Neural cell (in vitro differentiated cells): Measurements from ENCODE around the gene ZNF181. TPM values are rescaled to one million over a fixed set of nuclear protein-coding genes. Genes with fewer than 3 reads are reported as not detected.

Experiments
- H2AFZ ChIP-seq: fragments of 200-600, 300-800 bp; sonication (generic), shearing (Covaris generic); 2 replicates; pipeline ENCODE4 v1.6.0; 2014; ENCODE audit warnings: low read depth, mild to moderate bottlenecking, antibody characterized with exemption, low read length, moderate library complexity
- H3F3A ChIP-seq: fragments of 200-600 bp; shearing (Covaris generic); 2 replicates; pipeline ENCODE4 v1.6.1; 2016; ENCODE audit warnings: mild to moderate bottlenecking, moderate library complexity, mixed read lengths, antibody characterized with exemption, low read length; ENCODE audit not compliant: insufficient read depth, poor library complexity, severe bottlenecking
- H3K27ac ChIP-seq: fragments of 200-600, 300-800 bp; sonication (generic), shearing (Covaris generic); 2 replicates; pipeline ENCODE4 v1.5.1; 2014; ENCODE audit warnings: mild to moderate bottlenecking, low read length, moderate library complexity
- H3K27me3 ChIP-seq: fragments of 300-800, 200-600 bp; sonication (generic), shearing (Covaris generic); 2 replicates; pipeline ENCODE4 v1.6.0; 2014; ENCODE audit warnings: mild to moderate bottlenecking, low read depth, low read length, moderate library complexity; ENCODE audit not compliant: insufficient read depth
- H3K36me3 ChIP-seq: fragments of 300-800, 200-600 bp; sonication (generic), shearing (Covaris generic); 2 replicates; pipeline ENCODE4 v1.5.1; 2014; ENCODE audit warnings: mild to moderate bottlenecking, antibody characterized with exemption, low read length, moderate library complexity; ENCODE audit not compliant: insufficient read depth
- H3K4me2 ChIP-seq: fragments of 300-800, 200-600 bp; sonication (generic), shearing (Covaris generic); 2 replicates; pipeline ENCODE4 v1.6.0; 2014; ENCODE audit warnings: mild to moderate bottlenecking, low read length
- H3K4me3 ChIP-seq: fragments of 300-800, 200-600 bp; sonication (generic), shearing (Covaris generic); 2 replicates; pipeline ENCODE4 v1.5.1; 2014; ENCODE audit warnings: mild to moderate bottlenecking, low read length, moderate library complexity
- H3K79me2 ChIP-seq: fragments of 200-600 bp; shearing (Covaris generic); replicated peaks from 2 replicates; pipeline ENCODE4 v1.6.0; 2014; ENCODE audit warnings: mild to moderate bottlenecking, low read length, moderate library complexity; ENCODE audit not compliant: insufficient read depth
- H3K9ac ChIP-seq: fragments of 300-800, 200-600 bp; sonication (generic), shearing (Covaris generic); 2 replicates; pipeline ENCODE4 v1.6.1; 2016; ENCODE audit warnings: mild to moderate bottlenecking, low read length, mixed read lengths
- H3K9me2 ChIP-seq: fragments of 200-600 bp; shearing (Covaris generic); 2 replicates; pipeline ENCODE4 v1.6.1; 2016; ENCODE audit warnings: mild to moderate bottlenecking, low read length, mixed read lengths; ENCODE audit not compliant: insufficient read depth
- H3K9me3 ChIP-seq: fragments of 200-600, 300-800 bp; sonication (generic), shearing (Covaris generic); 2 replicates; pipeline ENCODE4 v1.6.1; 2016; ENCODE audit warnings: mild to moderate bottlenecking, mixed run types, low read length, moderate library complexity, mixed read lengths
- H4K20me1 ChIP-seq: fragments of 200-600 bp; shearing (Covaris generic); 2 replicates; pipeline ENCODE4 v1.6.1; 2016; ENCODE audit warnings: mild to moderate bottlenecking, mixed run types; ENCODE audit not compliant: insufficient read depth
- EP300 ChIP-seq: fragments of 450-650 bp; conservative IDR thresholded peaks from 2 replicates; pipeline ENCODE4 v1.6.1; 2014; ENCODE audit warnings: antibody characterized with exemption, mild to moderate bottlenecking, moderate library complexity; ENCODE audit not compliant: poor library complexity, severe bottlenecking
- EZH2 ChIP-seq: fragments of 200-600, 300-800 bp; shearing (Covaris generic), sonication (generic); IDR thresholded peaks from 2 replicates; pipeline ENCODE4 v1.6.1; 2014; ENCODE audit warnings: antibody characterized with exemption, low read length, borderline replicate concordance, mild to moderate bottlenecking; ENCODE audit not compliant: insufficient read depth, poor library complexity, severe bottlenecking
- MXI1 ChIP-seq: fragments of 450-650 bp; conservative IDR thresholded peaks from 2 replicates; pipeline ENCODE4 v1.6.1; 2014; ENCODE audit warnings: antibody characterized with exemption, mild to moderate bottlenecking; ENCODE audit not compliant: poor library complexity, severe bottlenecking
- RAD21 ChIP-seq: fragments of 450-650 bp; conservative IDR thresholded peaks from 2 replicates; pipeline ENCODE4 v1.6.1; 2014; ENCODE audit warnings: antibody characterized with exemption, mild to moderate bottlenecking, moderate library complexity
- REST ChIP-seq: IDR thresholded peaks from 2 replicates; pipeline ENCODE4 v1.6.1; 2012; ENCODE audit warnings: borderline replicate concordance
- SMC3 ChIP-seq: fragments of 450-650 bp; conservative IDR thresholded peaks from 2 replicates; pipeline ENCODE4 v1.6.1; 2014; ENCODE audit warnings: antibody characterized with exemption, mild to moderate bottlenecking, moderate library complexity; ENCODE audit not compliant: poor library complexity
- TAF1 ChIP-seq: IDR thresholded peaks from 2 replicates; pipeline ENCODE4 v1.6.1; 2012; ENCODE audit warnings: low read depth
- polyA plus RNA-seq: library from polyadenylated mRNA; depleted of rRNA; stranded (reverse); fragments of >200 nt; gene quantifications from 2 replicates; pipeline ENCODE4 v1.2.3, GENCODE V29; 2014

The ZNF181 gene
- polyA plus RNA-seq, 1 donor from 2014 or later, result 42.1 TPM

GRCh38 chr19:34778342-34778741 lies 44.3 kb downstream of the ZNF181 start:
- no peaks in the 10 kb centered on the region for H4K20me1 ChIP-seq
- no peaks in the 10 kb centered on the region for H3K27me3 ChIP-seq
- H3K9ac ChIP-seq, result no peak overlapping the region

GRCh38 chr19:34779652-34780051 lies 45.6 kb downstream of the ZNF181 start:
- TF ChIP-seq EZH2, result no peak
- no peak for TF ChIP-seq SMC3
- TF ChIP-seq RAD21, result no peak
- H3F3A ChIP-seq, result no peaks in the 10 kb centered on the region

More at GRCh38 chr19:34778342-34778741, 44.3 kb downstream of the ZNF181 start:
- H2AFZ ChIP-seq, result no peak overlapping the region
- no peaks in the 10 kb centered on the region for H3K79me2 ChIP-seq
- no peaks in the 10 kb centered on the region for H3K9me3 ChIP-seq
- TF ChIP-seq REST (no peak), TAF1 (no peak)
- no peaks in the 10 kb centered on the region for H3K9me2 ChIP-seq
- H3K4me3 ChIP-seq, result no peak overlapping the region
- no peak overlapping the region for H3K4me2 ChIP-seq
- H3F3A ChIP-seq, result no peaks in the 10 kb centered on the region
- H3K27ac ChIP-seq, result no peak overlapping the region
- no peaks in the 10 kb centered on the region for H3K36me3 ChIP-seq

GRCh38 chr19:34786236-34786635 lies 52.2 kb downstream of the ZNF181 start:
- Histone ChIP-seq H3K79me2 (no peaks in the 10 kb centered on the region), H3K9me3 (no peaks in the 10 kb centered on the region), H2AFZ (no peak overlapping the region), H3F3A (no peaks in the 10 kb centered on the region), H3K9ac (no peak overlapping the region), H3K4me3 (no peak overlapping the region), H3K27me3 (no peaks in the 10 kb centered on the region), H4K20me1 (no peaks in the 10 kb centered on the region), H3K27ac (no peak overlapping the region), H3K4me2 (no peak overlapping the region), H3K9me2 (no peaks in the 10 kb centered on the region), H3K36me3 (no peaks in the 10 kb centered on the region)
- TF ChIP-seq MXI1 (no peak), EP300 (no peak), SMC3 (no peak), TAF1 (no peak)

More at GRCh38 chr19:34779652-34780051, 45.6 kb downstream of the ZNF181 start:
- Histone ChIP-seq H3K9me2 (no peaks in the 10 kb centered on the region), H3K4me2 (no peak overlapping the region), H3K79me2 (no peaks in the 10 kb centered on the region), H3K27ac (no peak overlapping the region), H2AFZ (no peak overlapping the region), H3K9me3 (no peaks in the 10 kb centered on the region), H3K9ac (no peak overlapping the region), H4K20me1 (no peaks in the 10 kb centered on the region), H3K36me3 (no peaks in the 10 kb centered on the region), H3K27me3 (no peaks in the 10 kb centered on the region), H3K4me3 (no peak overlapping the region)
